K562 (cell line): ENCODE measurements around the gene L3MBTL3. TPM values are rescaled to one million over a fixed set of nuclear protein-coding genes. Genes with fewer than 3 reads are reported as not detected.

ENCODE experiments used
- ATAC-seq: fragments of 200-7000 bp; cut with Tn5 transposase; 3 replicates; pipeline ENCODE4 v1.9.1; 2020; ENCODE audit warnings: moderate library complexity
- BruUV-seq: library from RNA; stranded (reverse); fragments of 400-500 nt; replicated peaks from 2 replicates; lab custom pipeline; 2021; lab: Mats Ljungman, UMichigan
- CTCF ChIA-PET: fragments of 300-600 bp; formaldehyde crosslinking; extraction: SDS; loops from one replicate; lab custom pipeline; 2021; ENCODE audit warnings: low intra/inter-chr PET ratio; lab: Yijun Ruan, JAX
- POLR2A ChIA-PET: fragments of 300-600, 350-650 bp; sonication (Branson Sonifier 250); formaldehyde crosslinking; extraction: SDS; loops from one replicate; lab custom pipeline; 2021; ENCODE audit warnings: antibody characterized with exemption, inconsistent platforms; lab: Yijun Ruan, JAX
- DNase-seq, 4 experiments: peaks; one replicate each; pipeline versions ENCODE4 v3.0.0 to v3.0.0-alpha.2; 2011 to 2018; ENCODE audit warnings: low spot score in 3 of 4, mixed read lengths in 3 of 4; ENCODE audit errors: extremely low read depth in 1 of 4
- FAIRE-seq: peaks from 2 replicates; lab custom pipeline; 2011; peaks lifted over from hg19 to GRCh38; lab: Jason Lieb, UNC
- H2AFZ ChIP-seq: 2 replicates; pipeline ENCODE4 v1.6.0; 2011; ENCODE audit warnings: low read depth, low read length, control low read depth, inconsistent platforms
- H3K27ac ChIP-seq: fragments of 200-600 bp; 3 replicates; pipeline ENCODE4 v1.8.0; 2011; ENCODE audit warnings: low read depth, mild to moderate bottlenecking, control low read depth, inconsistent platforms, low read length, moderate library complexity, mixed read lengths; ENCODE audit errors: extremely low read depth
- H3K27me3 ChIP-seq, 2 experiments: fragments of 300-600 bp in 1 of 2; 2 replicates in 1 of 2; 3 replicates in 1 of 2; pipeline versions ENCODE4 v1.6.0 to v1.8.0; 2011; ENCODE audit warnings: inconsistent platforms in 2 of 2, low read length in 2 of 2, mild to moderate bottlenecking in 1 of 2, mixed read lengths in 1 of 2, moderate library complexity in 1 of 2; ENCODE audit not compliant: control insufficient read depth in 2 of 2, insufficient read depth in 2 of 2
- H3K36me3 ChIP-seq: fragments of 300-600 bp; 3 replicates; pipeline ENCODE4 v1.8.0; 2011; ENCODE audit warnings: mild to moderate bottlenecking, low read length, inconsistent platforms; ENCODE audit not compliant: control insufficient read depth, insufficient read depth
- H3K4me1 ChIP-seq, 2 experiments: fragments of 200-600 bp in 1 of 2; replicated peaks in 1 of 2; 2 replicates in 1 of 2; 3 replicates in 1 of 2; pipeline versions ENCODE4 v1.5.1 to v1.8.0; 2011; ENCODE audit warnings: inconsistent platforms in 2 of 2, low read length in 2 of 2, mild to moderate bottlenecking in 1 of 2, mixed read lengths in 1 of 2, moderate library complexity in 1 of 2; ENCODE audit not compliant: control insufficient read depth in 2 of 2, insufficient read depth in 2 of 2
- H3K4me2 ChIP-seq: 2 replicates; pipeline ENCODE4 v1.6.1; 2011; ENCODE audit warnings: low read length, control low read depth, inconsistent platforms, mixed read lengths; ENCODE audit not compliant: insufficient read depth
- H3K4me3 ChIP-seq: fragments of 200-600 bp; sonication (generic), shearing (Covaris generic); 2 replicates; pipeline ENCODE4 v1.5.1; 2016; ENCODE audit warnings: control low read depth, inconsistent platforms
- H3K79me2 ChIP-seq: fragments of 200-600 bp; 3 replicates; pipeline ENCODE4 v1.8.0; 2011; ENCODE audit warnings: low read length, inconsistent platforms; ENCODE audit not compliant: control insufficient read depth, insufficient read depth
- H3K9ac ChIP-seq, 2 experiments: 2 replicates each; pipeline versions ENCODE4 v1.6.0 to v1.6.1; 2011; ENCODE audit warnings: low read depth in 2 of 2, low read length in 2 of 2, control low read depth in 1 of 2, inconsistent platforms in 1 of 2, mild to moderate bottlenecking in 1 of 2, mixed read lengths in 1 of 2; ENCODE audit not compliant: insufficient read depth in 1 of 2
- H3K9me1 ChIP-seq: one replicate; pipeline ENCODE4 v1.6.0; 2011; ENCODE audit warnings: inconsistent platforms, mild to moderate bottlenecking, low read length, moderate library complexity; ENCODE audit not compliant: control insufficient read depth, insufficient read depth
- H3K9me3 ChIP-seq: replicated peaks from 2 replicates; pipeline ENCODE4 v1.5.1; 2011; ENCODE audit warnings: low read depth, low read length, inconsistent platforms; ENCODE audit not compliant: control insufficient read depth, insufficient read depth
- H4K20me1 ChIP-seq: replicated peaks from 2 replicates; pipeline ENCODE4 v1.6.1; 2011; ENCODE audit warnings: low read length, inconsistent platforms, mixed read lengths; ENCODE audit not compliant: control insufficient read depth, insufficient read depth
- BDP1 ChIP-seq: IDR thresholded peaks from 3 replicates; pipeline ENCODE4 v1.6.1; 2011; ENCODE audit not compliant: insufficient read length, insufficient read depth
- FIP1L1 ChIP-seq: fragments of 200-400 bp; formaldehyde crosslinking; IDR thresholded peaks from 2 replicates; pipeline ENCODE4 v1.6.1; 2018; ENCODE audit warnings: mild to moderate bottlenecking, low read depth, low read length; ENCODE audit not compliant: poor library complexity, severe bottlenecking
- FOXA3 ChIP-seq, 2 experiments: fragments of 450-650 bp in 1 of 2; sonication (generic) in 1 of 2; formaldehyde crosslinking; IDR thresholded peaks in 1 of 2; conservative IDR thresholded peaks in 1 of 2; 2 replicates each; pipeline versions ENCODE4 v1.4.0 to v1.8.0; 2020 to 2022; ENCODE audit warnings: mild to moderate bottlenecking in 2 of 2, missing genetic modification reagents in 1 of 2
- GABPB1 ChIP-seq: sonication (generic); formaldehyde crosslinking; IDR thresholded peaks from 2 replicates; pipeline ENCODE4 v1.8.0; 2022; ENCODE audit warnings: mild to moderate bottlenecking, missing genetic modification reagents
- GATA2 ChIP-seq: sonication (generic); formaldehyde crosslinking; IDR thresholded peaks from 2 replicates; pipeline ENCODE4 v1.4.0; 2020; ENCODE audit warnings: mild to moderate bottlenecking, missing genetic modification reagents
- GTF2F1 ChIP-seq: IDR thresholded peaks from 2 replicates; pipeline ENCODE4 v1.6.1; 2011; ENCODE audit warnings: low read depth, low read length, improper control_type of control experiment
- HDAC3 ChIP-seq: fragments of 450-650 bp; IDR thresholded peaks from 2 replicates; pipeline ENCODE4 v1.6.1; 2018; ENCODE audit warnings: borderline replicate concordance, mild to moderate bottlenecking, moderate library complexity; ENCODE audit not compliant: partially characterized antibody
- JUND ChIP-seq, 2 experiments: IDR thresholded peaks; 2 replicates in 1 of 2; 3 replicates in 1 of 2; pipeline ENCODE4 v1.6.1; 2011; ENCODE audit warnings: borderline replicate concordance in 2 of 2, low read depth in 2 of 2, low read length in 2 of 2, improper control_type of control experiment in 1 of 2, missing biosample characterization in 1 of 2, missing genetic modification characterization in 1 of 2, missing genetic modification reagents in 1 of 2
- KAT8 ChIP-seq: fragments of 450-650 bp; IDR thresholded peaks from 2 replicates; pipeline ENCODE4 v1.6.1; 2016; ENCODE audit warnings: low read depth, mild to moderate bottlenecking
- MCM5 ChIP-seq: fragments of 450-650 bp; IDR thresholded peaks from 2 replicates; pipeline ENCODE4 v1.6.1; 2016; ENCODE audit warnings: low read depth
- PHB2 ChIP-seq: fragments of 450-650 bp; IDR thresholded peaks from 2 replicates; pipeline ENCODE4 v1.6.1; 2017; ENCODE audit warnings: low read depth
- RBFOX2 ChIP-seq: fragments of 200-400 bp; formaldehyde crosslinking; IDR thresholded peaks from 2 replicates; pipeline ENCODE4 v1.6.1; 2017; ENCODE audit warnings: low read depth, mild to moderate bottlenecking, low read length, moderate library complexity
- SMARCA4 ChIP-seq: fragments of 450-650 bp; IDR thresholded peaks from 2 replicates; pipeline ENCODE4 v1.6.1; 2016
- SRSF9 ChIP-seq: fragments of 200-400 bp; formaldehyde crosslinking; IDR thresholded peaks from 2 replicates; pipeline ENCODE4 v1.6.1; 2017; ENCODE audit warnings: low read depth, low read length, borderline replicate concordance
- TCF7L2 ChIP-seq: fragments of 150-350 bp; IDR thresholded peaks from 2 replicates; pipeline ENCODE4 v1.6.1; 2016; ENCODE audit warnings: low read depth, mild to moderate bottlenecking, low read length, moderate library complexity
- ZKSCAN8 ChIP-seq: fragments of 200-800 bp; sonication (Bioruptor generic); IDR thresholded peaks from 2 replicates; pipeline ENCODE4 v1.6.1; 2016; ENCODE audit warnings: missing genetic modification characterization, missing compliant biosample characterization
- ZNF121 ChIP-seq: sonication (generic); formaldehyde crosslinking; conservative IDR thresholded peaks from 2 replicates; pipeline ENCODE4 v1.8.0; 2022; ENCODE audit warnings: missing genetic modification reagents
- ZNF445 ChIP-seq: fragments of 250-450 bp; sonication (Bioruptor Pico); IDR thresholded peaks from 2 replicates; pipeline ENCODE4 v1.4.0; 2020; ENCODE audit warnings: low read depth, mild to moderate bottlenecking, moderate library complexity
- ZNF77 ChIP-seq: fragments of 250-450 bp; sonication (Bioruptor Pico); IDR thresholded peaks from 2 replicates; pipeline ENCODE4 v1.5.0; 2020
- ZSCAN32 ChIP-seq: fragments of 450-650 bp; formaldehyde crosslinking; IDR thresholded peaks from 2 replicates; pipeline ENCODE4 v1.4.0; 2020; ENCODE audit warnings: mild to moderate bottlenecking, moderate library complexity
- WGBS: fragments of 100-300 bp; shearing (Covaris generic); methylation state at CpG from one replicate; pipeline ENCODE4 v1.1.6; 2016; ENCODE audit warnings: low coverage, mixed read lengths; ENCODE audit not compliant: insufficient coverage; ENCODE audit errors: missing lambda C conversion rate; 5-methylcytosine and 5-hydroxymethylcytosine counted together
- in situ Hi-C: fragments of 300-500 bp; cut with MboI; formaldehyde crosslinking; loops from 4 replicates; pipeline ENCODE4 v1.15.0; 2018; ENCODE audit warnings: inconsistent platforms, mixed read lengths
- intact Hi-C: fragments of 100-400 bp; cut with micrococcal nuclease; formaldehyde crosslinking; loops from 2 replicates; pipeline ENCODE4 v1.14.2; 2022
- polyA plus RNA-seq, 8 experiments: library from polyadenylated mRNA; depleted of rRNA in 4 of 8; stranded (reverse) in 5 of 8; unstranded in 3 of 8; fragments of >200 nt; fragmentation: Nextera tagmentation in 2 of 8; fragmentation: Illumina TruSeq in 1 of 8; extraction: Ambion mirVana in 2 of 8; extraction: Trizol in 1 of 8; gene quantifications; 2 replicates each; pipeline versions ENCODE4 v1.2.1 to v1.2.3, GENCODE V29; 2011 to 2014; ENCODE audit warnings: inconsistent platforms in 1 of 8, missing spikeins in 1 of 8
- total RNA-seq, 7 experiments: library from RNA; depleted of rRNA in 6 of 7; stranded (reverse); fragments of >200 nt in 6 of 7; fragmentation: Illumina TruSeq in 2 of 7; extraction: Trizol in 2 of 7; gene quantifications; 2 replicates each; pipeline versions ENCODE4 v1.2.1 to v1.2.3, GENCODE V29; 2011 to 2021; ENCODE audit warnings: low replicate concordance in 1 of 7

L3MBTL3 gene
- total and polyA plus RNA-seq, 9 of the 15 experiments (the other 6 are each of a cell fraction or from before 2014, with no cell fraction given): 0.83 to 6.9 (median 5.4) TPM

- H2AFZ ChIP-seq: no peak overlapping the region
- H3K9me1 ChIP-seq: no peaks in the 10 kb centered on the region
- no peaks in the 10 kb centered on the region for H3K36me3 ChIP-seq
- intact Hi-C loops: no loop called here
- no peak overlapping the region for H3K27ac ChIP-seq
- no peaks in the 10 kb centered on the region; a peak in 3 of 5 replicates for H3K27me3 ChIP-seq
- no peaks in the 10 kb centered on the region for H3K4me1 ChIP-seq
- no peak for FAIRE-seq
- H3K9ac ChIP-seq: no peak overlapping the region
- TF ChIP-seq SMARCA4 (no peak), FOXA3 (CRISPR knock-in tag; conservative IDR thresholded peaks at IDR 0.05 in 1 of 2, IDR thresholded peaks at IDR 0.05 in 1 of 2) (no peak), FIP1L1 (no peak), GATA2 (no peak), PHB2 (no peak), ZNF121 (CRISPR knock-in tag) (no peak), RBFOX2 (no peak), ZNF445 (CRISPR knock-in tag) (no peak), ZKSCAN8 (CRISPR knock-in tag) (no peak), MCM5 (no peak), BDP1 (no peak), ZNF77 (CRISPR knock-in tag) (no peak), ZSCAN32 (CRISPR knock-in tag) (no peak), SRSF9 (no peak), JUND (IDR thresholded peaks at IDR 0.05; ENCODE audit: borderline replicate concordance, low read depth, low read length) (no peak), JUND (tag; IDR thresholded peaks at IDR 0.05; ENCODE audit: borderline replicate concordance, low read depth, low read length) (no peak), GABPB1 (no peak), HDAC3 (no peak), TCF7L2 (no peak), GTF2F1 (no peak), KAT8 (no peak)
- POLR2A ChIA-PET: interaction anchor here (0.6 to 0.9 kb wide), 2 partner anchors 202 to 203 kb away, joined by 4 to 5 read pairs; no protein-coding TSS in a partner anchor
- 3% methylated on average over 4 of the region's 4 CpGs for WGBS
- H3K9me3 ChIP-seq: no peaks in the 10 kb centered on the region
- in situ Hi-C loops: no loop called here
- no peak overlapping the region for H3K4me2 ChIP-seq
- no peak for DNase-seq
- no peak overlapping the region for H3K4me3 ChIP-seq
- CTCF ChIA-PET: no interaction called here
- H4K20me1 ChIP-seq: no peaks in the 10 kb centered on the region
- no peak for ATAC-seq
- no TSS peak for BruUV-seq
- no peaks in the 10 kb centered on the region for H3K79me2 ChIP-seq
These were observed 24.0 kb upstream of the L3MBTL3 start for GRCh38 chr6:129994410-129994809.
